Endothelial cell (in vitro differentiated cells): ENCODE measurements around the gene OXER1. TPM values are rescaled to one million over a fixed set of nuclear protein-coding genes. Genes with fewer than 3 reads are reported as not detected.

ENCODE experiments used
- DNase-seq: peaks from one replicate; pipeline ENCODE4 v3.0.0; 2021; ENCODE audit warnings: low spot score
- H3K27ac Mint-ChIP-seq: one replicate; pipeline ENCODE4 v1.8.0; 2021; ENCODE audit warnings: mixed read lengths, inconsistent platforms; ENCODE audit not compliant: unreplicated experiment
- H3K27me3 Mint-ChIP-seq: one replicate; pipeline ENCODE4 v1.8.0; 2021; ENCODE audit warnings: mild to moderate bottlenecking, moderate library complexity, mixed read lengths, inconsistent platforms; ENCODE audit not compliant: unreplicated experiment
- H3K36me3 Mint-ChIP-seq: one replicate; pipeline ENCODE4 v1.8.0; 2021; ENCODE audit warnings: mild to moderate bottlenecking, low read depth, mixed read lengths, inconsistent platforms; ENCODE audit not compliant: unreplicated experiment
- H3K4me1 Mint-ChIP-seq: one replicate; pipeline ENCODE4 v1.8.0; 2021; ENCODE audit warnings: mild to moderate bottlenecking, mixed read lengths, inconsistent platforms; ENCODE audit not compliant: unreplicated experiment
- H3K4me3 Mint-ChIP-seq: one replicate; pipeline ENCODE4 v1.8.0; 2021; ENCODE audit warnings: mild to moderate bottlenecking, mixed read lengths, inconsistent platforms; ENCODE audit not compliant: unreplicated experiment
- H3K9me3 Mint-ChIP-seq: one replicate; pipeline ENCODE4 v1.8.0; 2021; ENCODE audit warnings: mixed read lengths, inconsistent platforms; ENCODE audit not compliant: unreplicated experiment
- total RNA-seq: library from RNA; stranded (reverse); fragmentation: NEBNext Ultra II Directional; extraction: Animal tissue kit (Norgen Biotek cat#: 25700); gene quantifications from one replicate; pipeline ENCODE4 v1.2.1, GENCODE V29; 2021; ENCODE audit not compliant: unreplicated experiment
- TF ChIP-seq, protein P1 (sequence below): fragments of 200-600 bp; sonication (generic); IDR thresholded peaks from one replicate; pipeline ENCODE4 v1.5.0; 2021; ENCODE audit warnings: antibody characterized with exemption; ENCODE audit not compliant: unreplicated experiment

Gene OXER1
- total RNA-seq, 1 donor from 2014 or later: 1.5 TPM

DNA sequence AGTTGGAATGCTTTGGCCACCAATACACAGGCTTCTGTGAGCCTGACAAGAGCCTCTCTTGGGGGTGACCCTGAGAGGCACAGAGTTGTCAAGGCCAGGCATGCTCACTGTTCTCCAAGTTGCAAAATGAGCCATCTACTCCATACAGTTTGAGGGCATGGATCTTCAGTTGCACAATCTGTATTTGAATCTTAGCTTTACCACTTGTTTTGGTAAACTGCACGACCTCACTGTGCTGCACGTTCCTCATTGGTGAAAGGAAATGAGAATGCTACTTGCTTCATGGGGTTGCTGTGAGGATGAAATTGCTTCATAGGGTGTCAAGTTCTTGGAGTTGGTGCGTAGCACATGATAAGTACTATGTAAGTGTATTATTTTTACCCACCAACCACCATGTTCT is 40.4 kb upstream of the OXER1 start:
- H3K27ac Mint-ChIP-seq: no peak overlapping the region
- H3K4me1 Mint-ChIP-seq: peaks cover 4% of the 10 kb centered on the region
- no peak overlapping the region for H3K4me3 Mint-ChIP-seq
- TF ChIP-seq, protein P1, sequence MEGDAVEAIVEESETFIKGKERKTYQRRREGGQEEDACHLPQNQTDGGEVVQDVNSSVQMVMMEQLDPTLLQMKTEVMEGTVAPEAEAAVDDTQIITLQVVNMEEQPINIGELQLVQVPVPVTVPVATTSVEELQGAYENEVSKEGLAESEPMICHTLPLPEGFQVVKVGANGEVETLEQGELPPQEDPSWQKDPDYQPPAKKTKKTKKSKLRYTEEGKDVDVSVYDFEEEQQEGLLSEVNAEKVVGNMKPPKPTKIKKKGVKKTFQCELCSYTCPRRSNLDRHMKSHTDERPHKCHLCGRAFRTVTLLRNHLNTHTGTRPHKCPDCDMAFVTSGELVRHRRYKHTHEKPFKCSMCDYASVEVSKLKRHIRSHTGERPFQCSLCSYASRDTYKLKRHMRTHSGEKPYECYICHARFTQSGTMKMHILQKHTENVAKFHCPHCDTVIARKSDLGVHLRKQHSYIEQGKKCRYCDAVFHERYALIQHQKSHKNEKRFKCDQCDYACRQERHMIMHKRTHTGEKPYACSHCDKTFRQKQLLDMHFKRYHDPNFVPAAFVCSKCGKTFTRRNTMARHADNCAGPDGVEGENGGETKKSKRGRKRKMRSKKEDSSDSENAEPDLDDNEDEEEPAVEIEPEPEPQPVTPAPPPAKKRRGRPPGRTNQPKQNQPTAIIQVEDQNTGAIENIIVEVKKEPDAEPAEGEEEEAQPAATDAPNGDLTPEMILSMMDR: no peak
- H3K27me3 Mint-ChIP-seq: peaks cover 7% of the 10 kb centered on the region
- no peaks in the 10 kb centered on the region for H3K9me3 Mint-ChIP-seq
- no peaks in the 10 kb centered on the region for H3K36me3 Mint-ChIP-seq
- no peak for DNase-seq

DNA sequence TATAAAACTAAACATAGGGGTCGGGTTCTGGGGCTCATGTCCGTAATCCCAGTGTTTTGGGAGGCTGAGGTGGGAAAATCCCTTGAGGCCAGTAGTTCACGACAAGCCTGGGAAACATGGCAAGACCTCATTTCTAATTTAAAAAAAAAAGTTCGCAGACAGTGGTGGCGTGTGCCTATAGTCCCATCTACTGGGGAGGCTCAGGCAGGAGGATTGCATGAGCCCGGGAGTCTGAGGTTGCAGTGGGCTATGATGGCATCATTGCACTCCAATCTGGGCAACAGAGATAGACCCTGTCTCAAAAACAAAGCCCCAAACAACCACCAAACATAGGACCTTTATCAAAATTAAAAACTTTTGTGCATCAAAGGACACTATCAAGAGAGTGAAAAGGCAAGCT is 38.2 kb upstream of the OXER1 start:
- H3K4me3 Mint-ChIP-seq: no peak overlapping the region
- H3K27ac Mint-ChIP-seq: no peak overlapping the region
- no peak for DNase-seq
- TF ChIP-seq, protein P1: no peak
- no peaks in the 10 kb centered on the region for H3K36me3 Mint-ChIP-seq
- H3K9me3 Mint-ChIP-seq: no peaks in the 10 kb centered on the region
- no peaks in the 10 kb centered on the region for H3K4me1 Mint-ChIP-seq
- peaks cover 2% of the 10 kb centered on the region for H3K27me3 Mint-ChIP-seq

DNA sequence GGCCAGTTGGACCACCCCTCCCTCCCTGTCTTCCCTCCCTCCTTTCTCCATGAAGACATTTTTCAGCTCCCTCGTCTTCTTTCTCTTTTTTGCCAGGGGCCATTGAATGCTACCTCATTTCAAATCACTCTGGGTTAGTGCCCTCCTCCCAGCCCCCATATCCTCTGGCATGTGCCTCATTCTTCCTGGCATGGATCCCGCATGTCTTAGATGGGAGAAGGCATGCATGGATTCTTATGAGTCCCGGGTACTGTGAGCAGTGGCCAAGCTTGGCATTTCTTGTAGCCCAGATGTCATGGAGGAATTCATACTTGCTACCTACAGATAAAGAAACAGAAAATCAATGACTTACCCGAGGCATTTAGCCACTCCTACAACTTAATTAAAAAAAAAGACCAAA is 37.4 kb upstream of the OXER1 start:
- no peak overlapping the region for H3K27ac Mint-ChIP-seq
- no peaks in the 10 kb centered on the region for H3K4me1 Mint-ChIP-seq
- H3K4me3 Mint-ChIP-seq: no peak overlapping the region
- TF ChIP-seq, protein P1: no peak
- H3K9me3 Mint-ChIP-seq: no peaks in the 10 kb centered on the region
- no peak for DNase-seq
- peaks cover 2% of the 10 kb centered on the region for H3K27me3 Mint-ChIP-seq
- no peaks in the 10 kb centered on the region for H3K36me3 Mint-ChIP-seq

GRCh38 chr2:42800981-42801380 is 37.0 kb upstream of the OXER1 start:
- TF ChIP-seq, protein P1: no peak
- no peaks in the 10 kb centered on the region for H3K4me1 Mint-ChIP-seq
- no peak for DNase-seq
- no peak overlapping the region for H3K27ac Mint-ChIP-seq
- H3K27me3 Mint-ChIP-seq: peaks cover 2% of the 10 kb centered on the region
- no peaks in the 10 kb centered on the region for H3K36me3 Mint-ChIP-seq
- no peaks in the 10 kb centered on the region for H3K9me3 Mint-ChIP-seq
- no peak overlapping the region for H3K4me3 Mint-ChIP-seq

GRCh38 chr2:42800461-42800962 is 36.6 kb upstream of the OXER1 start:
- Mint-ChIP-seq H3K36me3 (no peaks in the 10 kb centered on the region), H3K4me3 (no peak overlapping the region), H3K27ac (no peak overlapping the region), H3K9me3 (no peaks in the 10 kb centered on the region), H3K27me3 (peaks cover 2% of the 10 kb centered on the region), H3K4me1 (peaks cover 3% of the 10 kb centered on the region)
- TF ChIP-seq, protein P1: no peak
- DNase-seq: no peak
